H1 (cell line): ENCODE measurements around the gene SMIM29. TPM values are rescaled to one million over a fixed set of nuclear protein-coding genes. Genes with fewer than 3 reads are reported as not detected.

Experiments
- CTCF ChIA-PET: fragments of 300-600 bp; sonication (Branson Sonifier 250); formaldehyde crosslinking; loops from one replicate; lab custom pipeline; 2021; ENCODE audit not compliant: partially characterized antibody; lab: Charles Lee
- POLR2A ChIA-PET: fragments of 300-600 bp; sonication (Branson Sonifier 250); formaldehyde crosslinking; loops from one replicate; lab custom pipeline; 2021; ENCODE audit warnings: inconsistent platforms; ENCODE audit not compliant: partially characterized antibody; lab: Charles Lee
- DNase-seq, 2 experiments: peaks; one replicate each; pipeline versions ENCODE4 v3.0.0 to v3.0.0-alpha.2; 2010 to 2022; ENCODE audit warnings: low spot score in 2 of 2, low read depth in 1 of 2, mixed read lengths in 1 of 2
- FAIRE-seq: peaks from 2 replicates; lab custom pipeline; 2011; peaks lifted over from hg19 to GRCh38; lab: Jason Lieb, UNC
- H2AFZ ChIP-seq: 2 replicates; pipeline ENCODE4 v1.8.1; 2012; ENCODE audit warnings: low read length, inconsistent platforms
- H2AK5ac ChIP-seq: 2 replicates; pipeline ENCODE4 v1.6.1; 2013; ENCODE audit warnings: low read depth, low read length
- H2BK120ac ChIP-seq: replicated peaks from 2 replicates; pipeline ENCODE3; 2013; ENCODE audit warnings: low read depth, low read length, inconsistent platforms
- H2BK12ac ChIP-seq: 2 replicates; pipeline ENCODE4 v1.6.1; 2013; ENCODE audit warnings: low read depth, low read length
- H2BK15ac ChIP-seq: 2 replicates; pipeline ENCODE4 v1.6.1; 2013; ENCODE audit warnings: low read length
- H2BK20ac ChIP-seq: 2 replicates; pipeline ENCODE4 v1.6.1; 2013; ENCODE audit warnings: low read length
- H2BK5ac ChIP-seq: 2 replicates; pipeline ENCODE4 v1.6.1; 2013; ENCODE audit warnings: low read depth, low read length
- H3K14ac ChIP-seq: 2 replicates; pipeline ENCODE4 v1.6.1; 2013; ENCODE audit warnings: inconsistent platforms; ENCODE audit not compliant: insufficient read length
- H3K18ac ChIP-seq: 2 replicates; pipeline ENCODE4 v1.6.1; 2013; ENCODE audit warnings: low read length; ENCODE audit errors: extremely low read depth
- H3K23ac ChIP-seq: 2 replicates; pipeline ENCODE4 v1.6.1; 2013; ENCODE audit warnings: inconsistent platforms; ENCODE audit not compliant: insufficient read length
- H3K23me2 ChIP-seq: 2 replicates; pipeline ENCODE4 v1.6.1; 2013; ENCODE audit warnings: low read depth, low read length
- H3K27ac ChIP-seq: 2 replicates; pipeline ENCODE4 v1.6.1; 2011; ENCODE audit warnings: low read depth, low read length, inconsistent platforms
- H3K27me3 ChIP-seq, 4 experiments: replicated peaks in 1 of 4; 1 replicate in 1 of 4; 2 replicates in 3 of 4; pipeline versions ENCODE4 v1.6.1 to v1.8.1; 2011 to 2013; ENCODE audit warnings: low read length in 3 of 4, mild to moderate bottlenecking in 3 of 4, inconsistent platforms in 2 of 4, mixed read lengths in 2 of 4, moderate library complexity in 1 of 4; ENCODE audit not compliant: control insufficient read depth in 3 of 4, insufficient read depth in 3 of 4; ENCODE audit errors: extremely low read depth in 1 of 4
- H3K36me3 ChIP-seq, 4 experiments: 2 replicates each; pipeline versions ENCODE4 v1.6.1 to v1.8.1; 2011 to 2013; ENCODE audit warnings: mild to moderate bottlenecking in 4 of 4, low read length in 3 of 4, moderate library complexity in 2 of 4, control low read depth in 1 of 4, inconsistent platforms in 1 of 4; ENCODE audit not compliant: insufficient read depth in 4 of 4, control insufficient read depth in 2 of 4
- H3K4ac ChIP-seq: replicated peaks from 2 replicates; pipeline ENCODE3; 2013; ENCODE audit warnings: low read length, low read depth, mixed read lengths, inconsistent platforms; ENCODE audit not compliant: insufficient read length
- H3K4me1 ChIP-seq, 4 experiments: replicated peaks in 1 of 4; 1 replicate in 1 of 4; 2 replicates in 3 of 4; pipeline versions ENCODE4 v1.6.1 to v1.8.1; 2011 to 2013; ENCODE audit warnings: low read length in 3 of 4, inconsistent platforms in 2 of 4, mixed read lengths in 1 of 4; ENCODE audit not compliant: insufficient read depth in 4 of 4, control insufficient read depth in 3 of 4
- H3K4me2 ChIP-seq, 2 experiments: 2 replicates each; pipeline versions ENCODE4 v1.6.1 to v1.8.1; 2011 to 2013; ENCODE audit warnings: low read depth in 2 of 2, low read length in 2 of 2, control low read depth in 1 of 2, inconsistent platforms in 1 of 2, mild to moderate bottlenecking in 1 of 2; ENCODE audit not compliant: insufficient read depth in 1 of 2
- H3K4me3 ChIP-seq, 4 experiments: fragments of 200-600, 300-600 bp in 1 of 4; sonication (generic), shearing (Covaris generic), sonication (Bioruptor Twin) in 1 of 4; 2 replicates each; pipeline versions ENCODE4 v1.5.1 to v1.8.1; 2011 to 2016; ENCODE audit warnings: low read length in 4 of 4, low read depth in 3 of 4, control low read depth in 2 of 4, inconsistent platforms in 2 of 4, mild to moderate bottlenecking in 2 of 4, mixed read lengths in 1 of 4, moderate library complexity in 1 of 4; ENCODE audit not compliant: insufficient read depth in 2 of 4; ENCODE audit errors: extremely low read depth in 1 of 4
- H3K56ac ChIP-seq: replicated peaks from 2 replicates; pipeline ENCODE3; 2013; ENCODE audit warnings: low read depth, mild to moderate bottlenecking, mixed read lengths, low read length, inconsistent platforms; ENCODE audit not compliant: insufficient read length
- H3K79me1 ChIP-seq: 2 replicates; pipeline ENCODE4 v1.6.1; 2013; ENCODE audit warnings: low read depth, low read length, control low read depth
- H3K79me2 ChIP-seq, 2 experiments: 2 replicates each; pipeline versions ENCODE4 v1.6.1 to v1.8.1; 2012 to 2013; ENCODE audit warnings: low read length in 2 of 2, mild to moderate bottlenecking in 2 of 2, inconsistent platforms in 1 of 2; ENCODE audit not compliant: insufficient read depth in 2 of 2, control insufficient read depth in 1 of 2
- H3K9ac ChIP-seq, 4 experiments: replicated peaks in 1 of 4; 1 replicate in 1 of 4; 2 replicates in 3 of 4; pipeline versions ENCODE4 v1.6.1 to v1.8.1; 2011 to 2013; ENCODE audit warnings: low read depth in 3 of 4, low read length in 3 of 4, control low read depth in 2 of 4, mild to moderate bottlenecking in 2 of 4, moderate library complexity in 2 of 4, inconsistent platforms in 1 of 4; ENCODE audit errors: extremely low read depth in 1 of 4
- H3K9me3 ChIP-seq, 2 experiments: 2 replicates each; pipeline versions ENCODE4 v1.6.1 to v1.8.1; 2012 to 2013; ENCODE audit warnings: mild to moderate bottlenecking in 2 of 2, moderate library complexity in 2 of 2, control low read depth in 1 of 2, inconsistent platforms in 1 of 2, low read depth in 1 of 2, low read length in 1 of 2, mixed read lengths in 1 of 2; ENCODE audit not compliant: insufficient read depth in 2 of 2
- H4K20me1 ChIP-seq, 2 experiments: replicated peaks in 1 of 2; 2 replicates each; pipeline versions ENCODE3 to v1.8.1; 2011 to 2013; ENCODE audit warnings: inconsistent platforms in 2 of 2, low read length in 2 of 2, mild to moderate bottlenecking in 1 of 2; ENCODE audit not compliant: insufficient read depth in 2 of 2, control insufficient read depth in 1 of 2
- H4K5ac ChIP-seq: 2 replicates; pipeline ENCODE4 v1.6.1; 2013; ENCODE audit warnings: low read length, low read depth, mixed read lengths, inconsistent platforms; ENCODE audit not compliant: insufficient read length
- H4K8ac ChIP-seq: 2 replicates; pipeline ENCODE4 v1.8.0; 2013; ENCODE audit warnings: mild to moderate bottlenecking, moderate library complexity, low read length, inconsistent platforms; ENCODE audit not compliant: insufficient read depth; ENCODE audit errors: extremely low read depth
- H4K91ac ChIP-seq: replicated peaks from 2 replicates; pipeline ENCODE3; 2013; ENCODE audit warnings: low read length, mixed read lengths, inconsistent platforms; ENCODE audit not compliant: insufficient read length
- CBX5 ChIP-seq: fragments of 300-800, 300-1000 bp; sonication (generic); IDR thresholded peaks from 2 replicates; pipeline ENCODE4 v1.7.1; 2016; ENCODE audit warnings: antibody characterized with exemption, low read length, low read depth
- EZH2 ChIP-seq: fragments of 200-600 bp; sonication (generic); IDR thresholded peaks from 2 replicates; pipeline ENCODE4 v1.7.1; 2012; ENCODE audit warnings: low read depth, mild to moderate bottlenecking, moderate library complexity, low read length, inconsistent platforms; ENCODE audit not compliant: severe bottlenecking
- FOSL1 ChIP-seq: IDR thresholded peaks from 2 replicates; pipeline ENCODE4 v1.6.1; 2011; ENCODE audit warnings: mild to moderate bottlenecking, low read depth, low read length, moderate library complexity; ENCODE audit not compliant: insufficient read depth
- GABPA ChIP-seq: IDR thresholded peaks from 2 replicates; pipeline ENCODE4 v1.6.1; 2011; ENCODE audit warnings: mild to moderate bottlenecking, low read length, moderate library complexity, borderline replicate concordance; ENCODE audit not compliant: insufficient read depth
- KDM1A ChIP-seq: fragments of 200-600, 300-600 bp; sonication (generic); IDR thresholded peaks from 2 replicates; pipeline ENCODE4 v1.7.1; 2016; ENCODE audit warnings: mild to moderate bottlenecking, low read length, borderline replicate concordance
- POLR2AphosphoS5 ChIP-seq: IDR thresholded peaks from 2 replicates; pipeline ENCODE4 v1.6.1; 2011; ENCODE audit warnings: low read depth, low read length
- RAD21 ChIP-seq, 2 experiments: IDR thresholded peaks in 1 of 2; conservative IDR thresholded peaks in 1 of 2; 2 replicates each; pipeline ENCODE4 v1.6.1; 2011; ENCODE audit warnings: low read depth in 2 of 2, low read length in 2 of 2, improper control_type of control experiment in 1 of 2, inconsistent platforms in 1 of 2, mild to moderate bottlenecking in 1 of 2, moderate library complexity in 1 of 2
- SIX5 ChIP-seq: IDR thresholded peaks from 2 replicates; pipeline ENCODE4 v1.6.1; 2011; ENCODE audit warnings: mild to moderate bottlenecking, low read depth, low read length
- SP1 ChIP-seq: IDR thresholded peaks from 2 replicates; pipeline ENCODE4 v1.6.1; 2011; ENCODE audit warnings: low read depth, low read length
- TAF1 ChIP-seq: IDR thresholded peaks from 2 replicates; pipeline ENCODE4 v1.6.1; 2011; ENCODE audit warnings: mild to moderate bottlenecking, low read depth, low read length
- TAF7 ChIP-seq: optimal IDR thresholded peaks from 2 replicates; pipeline ENCODE3; 2011; ENCODE audit warnings: low read depth, mild to moderate bottlenecking, inconsistent platforms, low read length, moderate library complexity, borderline replicate concordance
- TCF12 ChIP-seq: IDR thresholded peaks from 2 replicates; pipeline ENCODE4 v1.6.1; 2011; ENCODE audit warnings: low read depth, mild to moderate bottlenecking, low read length
- whole genome bisulfite sequencing, 2 experiments: shearing (Covaris generic) in 1 of 2; methylation state at CpG; one replicate each; pipeline versions ENCODE4 v1.1.6 to v1.1.7; 2013 to 2015; ENCODE audit warnings: low lambda C conversion rate in 2 of 2, mixed read lengths in 2 of 2, inconsistent platforms in 1 of 2, low coverage in 1 of 2, missing lambda C conversion rate in 1 of 2; ENCODE audit not compliant: insufficient replicate concordance in 2 of 2, insufficient coverage in 1 of 2, insufficient read length in 1 of 2; ENCODE audit errors: extremely low coverage in 1 of 2, missing lambda C conversion rate in 1 of 2; 5-methylcytosine and 5-hydroxymethylcytosine counted together
- polyA plus RNA-seq, 7 experiments: library from polyadenylated mRNA; depleted of rRNA in 3 of 7; stranded (reverse) in 5 of 7; unstranded in 2 of 7; fragments of >200 nt in 5 of 7; fragments of 200-250 nt in 2 of 7; gene quantifications; 1 replicate in 5 of 7; 2 replicates in 1 of 7; 4 replicates in 1 of 7; pipeline versions ENCODE4 v1.2.1 to v1.2.3, GENCODE V29; 2011 to 2013; ENCODE audit warnings: missing spikeins in 2 of 7, mixed read lengths in 2 of 7
- total RNA-seq: library from RNA; stranded (reverse); fragmentation: NEBNext Ultra II Directional; extraction: Animal tissue kit (Norgen Biotek cat#: 25700); gene quantifications from 2 replicates; pipeline ENCODE4 v1.2.1, GENCODE V29; 2021

SMIM29 gene
- total and polyA plus RNA-seq, 2 of the 8 experiments (the other 6 are each of a cell fraction or from before 2014, with no cell fraction given): 7.0 to 22.4 TPM

DNA sequence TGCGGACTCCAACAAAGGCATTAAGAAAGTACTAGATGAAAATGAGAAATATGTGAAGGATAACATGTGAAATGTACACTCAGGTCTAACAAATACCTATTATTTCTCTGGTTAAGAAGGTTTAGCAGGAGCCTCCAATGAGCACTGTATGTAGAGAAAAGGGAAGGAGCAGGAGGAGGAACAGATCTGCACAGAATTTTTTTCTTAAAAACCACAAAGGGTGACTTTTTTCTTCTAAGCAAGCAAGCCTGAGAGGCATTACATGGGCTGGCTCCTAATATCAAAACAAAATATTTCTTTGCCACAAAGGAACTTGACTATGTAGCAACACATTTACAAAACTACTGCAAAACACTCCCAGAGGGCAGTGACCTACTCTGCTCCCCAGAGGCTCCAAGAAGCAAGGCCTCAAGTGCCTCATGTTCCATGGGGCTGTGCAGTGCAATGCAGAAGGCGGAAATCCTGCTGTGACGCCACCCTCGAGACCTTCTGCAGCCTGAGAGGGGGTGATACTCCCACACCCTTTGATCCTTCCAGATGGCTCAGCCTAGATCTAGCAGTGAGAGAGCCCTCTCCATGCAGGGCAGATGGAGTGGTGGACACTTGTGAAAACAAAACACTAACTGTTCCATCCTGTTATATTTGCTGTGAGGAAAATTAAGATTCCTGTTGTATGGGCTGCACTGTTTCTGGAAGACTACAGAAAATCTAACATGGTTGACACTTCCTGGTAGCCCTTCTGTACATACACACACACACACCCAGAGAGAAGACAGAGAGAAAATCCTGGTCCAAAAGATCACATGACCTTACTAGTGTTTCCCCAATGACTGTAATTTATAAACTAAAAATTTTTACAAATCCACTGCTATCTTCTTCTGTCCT lies 36.0 kb upstream of the SMIM29 start:
- no peak overlapping the region for H3K23ac ChIP-seq
- H3K56ac ChIP-seq: no peak overlapping the region
- ChIA-PET CTCF (no interaction called here), POLR2A (interaction anchor here (1.2 kb wide), 1 partner anchor 35 kb away, joined by 4 read pairs; no protein-coding TSS in a partner anchor)
- H2BK120ac ChIP-seq: no peak overlapping the region
- 98% methylated on average over 3 of the region's 4 CpGs; no CpG with 5 or more reads in 1 of the 2 experiments for WGBS, 2 experiments
- no peak overlapping the region for H2BK15ac ChIP-seq
- DNase-seq (no peak), FAIRE-seq (no peak)
- H3K9me3 ChIP-seq: no peaks in the 10 kb centered on the region
- H3K9ac ChIP-seq: no peak overlapping the region
- H3K4ac ChIP-seq: no peak overlapping the region
- no peaks in the 10 kb centered on the region for H4K20me1 ChIP-seq
- H3K27ac ChIP-seq: no peak overlapping the region
- H2AK5ac ChIP-seq: no peak overlapping the region
- H3K79me2 ChIP-seq: no peaks in the 10 kb centered on the region
- H4K8ac ChIP-seq: no peak overlapping the region
- H2BK20ac ChIP-seq: no peak overlapping the region
- H3K14ac ChIP-seq: no peak overlapping the region
- no peak overlapping the region for H3K4me3 ChIP-seq
- no peak overlapping the region for H2BK5ac ChIP-seq
- no peaks in the 10 kb centered on the region for H3K27me3 ChIP-seq
- no peak overlapping the region for H4K5ac ChIP-seq
- H3K4me2 ChIP-seq: no peak overlapping the region
- peaks cover 0 to 6% (median 2%) of the 10 kb centered on the region in 4 experiments; a peak in 2 of 8 replicates for H3K36me3 ChIP-seq
- H3K4me1 ChIP-seq: no peaks in the 10 kb centered on the region
- H3K18ac ChIP-seq: no peak overlapping the region
- H2BK12ac ChIP-seq: no peak overlapping the region
- no peaks in the 10 kb centered on the region for H3K23me2 ChIP-seq
- no peaks in the 10 kb centered on the region for H3K79me1 ChIP-seq
- no peak overlapping the region for H4K91ac ChIP-seq
- H2AFZ ChIP-seq: no peak overlapping the region
- TF ChIP-seq TAF1: no peak
- no peak for TF ChIP-seq RAD21 (IDR thresholded peaks at IDR 0.05 in 1 of 2, conservative IDR thresholded peaks at IDR 0.05 in 1 of 2; ENCODE audit: low read depth in 2 of 2, low read length in 2 of 2)
- TF ChIP-seq SP1: no peak
- TF ChIP-seq POLR2AphosphoS5: no peak
- TF ChIP-seq SIX5: no peak
- TF ChIP-seq TCF12: no peak
- no peak for TF ChIP-seq EZH2
- TF ChIP-seq TAF7: no peak
- TF ChIP-seq CBX5: no peak
- no peak for TF ChIP-seq FOSL1
- TF ChIP-seq KDM1A: no peak
- TF ChIP-seq GABPA: no peak
